Stimulated activated naive CD4-positive, alpha-beta T cell (primary cell): ENCODE results near the gene CACNA1G.
A peak's percentile ranks its signal among the peaks of the same experiment; 100 is the strongest.

Experiments
- DNase-seq, 6 experiments: peaks; one replicate each; lab custom pipeline; 2025; lab: John Stamatoyannopoulos, UW

The CACNA1G gene

DNA sequence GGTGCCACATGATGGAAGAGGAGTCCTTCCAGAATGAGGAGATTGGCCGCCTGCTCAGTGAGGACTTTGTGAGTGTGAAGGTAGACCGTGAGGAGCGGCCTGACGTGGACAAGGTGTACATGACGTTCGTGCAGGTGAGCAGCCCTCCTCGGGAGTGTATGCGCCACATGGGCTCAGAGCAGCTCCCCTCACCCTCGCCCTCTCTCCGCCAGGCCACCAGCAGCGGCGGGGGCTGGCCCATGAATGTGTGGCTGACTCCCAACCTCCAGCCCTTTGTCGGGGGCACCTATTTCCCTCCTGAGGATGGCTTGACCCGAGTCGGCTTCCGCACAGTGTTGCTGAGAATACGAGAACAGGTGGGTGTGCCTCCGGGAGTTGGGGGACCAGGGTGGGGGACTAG is 11.7 kb upstream of the CACNA1G start:
- no peak for DNase-seq

DNA sequence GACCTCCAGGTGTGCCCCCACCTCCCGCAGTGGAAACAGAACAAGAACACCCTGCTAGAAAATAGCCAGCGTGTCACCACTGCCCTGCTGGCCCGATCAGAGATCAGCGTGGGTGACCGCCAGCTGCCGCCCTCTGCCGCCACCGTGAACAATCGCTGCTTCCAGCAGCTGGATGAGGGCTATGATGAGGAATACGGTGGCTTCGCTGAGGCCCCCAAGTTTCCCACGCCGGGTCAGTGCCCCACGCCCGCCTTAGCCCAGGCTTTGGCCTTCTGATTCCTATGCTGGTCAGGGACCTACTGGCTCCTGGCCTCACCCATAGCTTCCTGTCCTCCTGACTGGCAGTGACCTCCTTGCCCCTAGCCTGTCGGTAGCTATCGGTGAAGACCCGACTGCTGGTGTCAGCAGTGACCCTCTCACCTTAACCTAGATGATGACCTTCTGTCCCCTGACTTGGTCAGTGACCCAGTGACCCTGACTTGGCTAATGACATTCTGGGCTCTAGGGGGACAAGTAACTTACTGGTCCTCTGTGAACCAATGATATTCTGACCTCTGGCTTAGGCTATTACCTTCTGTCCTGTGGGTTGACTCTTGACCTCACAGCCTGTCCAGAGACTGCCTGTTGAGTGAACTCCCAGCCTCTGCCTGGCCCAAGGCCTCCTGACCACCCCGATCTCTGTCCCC is 11.1 kb upstream of the CACNA1G start:
- DNase-seq = no peak

DNA sequence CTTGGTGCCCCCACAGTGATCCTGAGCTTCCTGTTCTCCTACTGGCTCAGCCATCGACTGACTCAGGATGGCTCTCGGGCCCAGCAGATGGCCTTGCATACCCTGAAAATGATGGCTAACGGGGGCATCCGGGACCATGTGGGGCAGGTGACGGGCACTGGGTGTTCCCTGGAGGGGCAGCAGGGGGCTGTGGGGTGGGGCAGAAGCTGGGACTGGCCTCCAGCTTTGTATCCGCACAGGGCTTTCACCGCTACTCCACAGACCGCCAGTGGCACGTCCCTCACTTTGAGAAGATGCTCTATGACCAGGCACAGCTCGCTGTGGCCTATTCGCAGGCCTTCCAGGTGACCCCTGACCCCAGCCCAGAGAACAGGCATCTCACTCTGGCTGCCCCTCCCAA is 10.5 kb upstream of the CACNA1G start:
- no peak for DNase-seq

DNA sequence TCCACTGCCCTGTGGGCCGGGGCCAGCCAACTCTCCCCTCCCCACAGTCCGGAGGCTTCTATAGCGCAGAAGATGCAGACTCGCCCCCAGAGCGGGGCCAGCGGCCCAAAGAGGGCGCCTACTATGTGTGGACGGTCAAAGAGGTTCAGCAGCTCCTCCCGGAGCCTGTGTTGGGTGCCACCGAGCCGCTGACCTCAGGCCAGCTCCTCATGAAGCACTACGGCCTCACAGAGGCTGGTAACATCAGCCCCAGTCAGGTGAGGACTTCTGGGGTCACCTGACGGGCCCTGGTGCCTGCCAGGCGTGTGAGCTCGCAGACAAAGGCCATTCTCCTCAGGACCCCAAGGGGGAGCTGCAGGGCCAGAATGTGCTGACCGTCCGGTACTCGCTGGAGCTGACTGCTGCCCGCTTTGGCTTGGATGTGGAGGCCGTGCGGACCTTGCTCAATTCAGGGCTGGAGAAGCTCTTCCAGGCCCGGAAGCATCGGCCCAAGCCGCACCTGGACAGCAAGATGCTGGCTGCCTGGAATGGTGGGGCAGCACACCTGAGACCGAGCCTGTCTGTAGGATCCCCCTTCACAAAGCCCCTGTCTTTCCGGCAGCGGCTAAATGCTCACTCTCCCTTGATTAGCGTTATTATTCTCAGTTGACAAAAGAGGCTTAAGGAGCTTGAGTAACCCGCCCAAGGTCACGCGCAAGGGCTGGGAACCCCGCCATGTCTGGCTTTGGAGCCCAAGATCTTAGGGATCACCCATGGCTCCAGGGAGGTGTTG is 9.7 kb upstream of the CACNA1G start:
- no peak for DNase-seq

DNA sequence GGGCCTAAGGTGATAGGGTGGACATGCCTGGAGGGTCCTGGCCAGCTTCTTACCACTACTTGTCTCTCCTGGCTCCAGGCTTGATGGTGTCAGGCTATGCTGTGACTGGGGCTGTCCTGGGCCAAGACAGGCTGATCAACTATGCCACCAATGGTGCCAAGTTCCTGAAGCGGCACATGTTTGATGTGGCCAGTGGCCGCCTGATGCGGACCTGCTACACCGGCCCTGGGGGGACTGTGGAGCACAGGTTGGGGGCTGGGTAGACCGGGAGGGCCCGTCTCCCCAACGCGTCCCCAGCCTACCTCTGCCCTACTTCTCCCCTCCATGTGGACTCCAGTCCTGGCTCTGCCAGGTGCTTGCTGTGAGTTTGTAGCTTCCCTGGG is 9.1 kb upstream of the CACNA1G start:
- no peak for DNase-seq

DNA sequence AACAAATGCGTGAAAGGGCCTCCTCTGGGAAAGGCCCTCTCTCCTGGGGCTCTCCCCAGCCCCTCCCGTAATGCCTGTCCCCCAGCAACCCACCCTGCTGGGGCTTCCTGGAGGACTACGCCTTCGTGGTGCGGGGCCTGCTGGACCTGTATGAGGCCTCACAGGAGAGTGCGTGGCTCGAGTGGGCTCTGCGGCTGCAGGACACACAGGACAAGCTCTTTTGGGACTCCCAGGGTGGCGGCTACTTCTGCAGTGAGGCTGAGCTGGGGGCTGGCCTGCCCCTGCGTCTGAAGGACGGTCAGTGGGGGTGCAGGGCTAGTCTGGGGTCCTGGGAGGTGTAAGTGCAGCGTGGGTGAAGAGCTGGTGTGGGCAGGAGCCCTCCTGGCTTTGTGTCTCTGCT is 8.6 kb upstream of the CACNA1G start:
- DNase-seq = no peak

DNA sequence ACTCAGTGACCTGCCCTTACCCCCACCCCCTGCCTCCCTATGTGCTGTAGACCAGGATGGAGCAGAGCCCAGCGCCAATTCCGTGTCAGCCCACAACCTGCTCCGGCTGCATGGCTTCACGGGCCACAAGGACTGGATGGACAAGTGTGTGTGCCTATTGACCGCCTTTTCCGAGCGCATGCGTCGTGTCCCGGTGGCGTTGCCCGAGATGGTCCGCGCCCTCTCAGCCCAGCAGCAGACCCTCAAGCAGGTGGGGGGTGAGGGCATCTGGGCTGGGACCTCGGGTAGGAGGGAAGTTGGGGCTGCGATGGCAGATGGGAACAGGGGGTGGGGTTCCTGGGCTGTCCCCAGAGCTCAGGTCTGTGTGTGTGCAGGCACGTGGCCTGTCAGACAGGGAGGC is 6.3 kb upstream of the CACNA1G start:
- DNase-seq = no peak

DNA sequence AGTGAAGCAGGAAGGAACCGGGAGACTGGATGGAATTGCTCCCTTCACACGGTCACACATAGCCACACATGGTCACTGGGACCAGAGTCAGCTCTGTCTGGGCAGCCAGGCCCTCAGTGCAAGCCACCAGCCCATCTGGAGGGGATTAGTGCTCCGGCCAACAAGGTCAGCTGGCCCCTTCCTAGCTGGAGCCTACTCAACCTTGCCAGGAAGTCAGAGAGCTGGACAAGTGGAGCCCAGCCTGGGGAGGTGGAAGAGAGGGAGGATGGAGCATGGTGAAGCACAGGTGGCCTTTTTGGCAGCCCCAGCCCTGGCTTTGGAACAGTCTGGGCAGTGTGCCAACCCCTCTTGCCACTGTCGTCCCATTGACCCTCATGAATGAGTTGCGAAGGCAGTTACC is 3.7 kb upstream of the CACNA1G start:
- DNase-seq = no peak

DNA sequence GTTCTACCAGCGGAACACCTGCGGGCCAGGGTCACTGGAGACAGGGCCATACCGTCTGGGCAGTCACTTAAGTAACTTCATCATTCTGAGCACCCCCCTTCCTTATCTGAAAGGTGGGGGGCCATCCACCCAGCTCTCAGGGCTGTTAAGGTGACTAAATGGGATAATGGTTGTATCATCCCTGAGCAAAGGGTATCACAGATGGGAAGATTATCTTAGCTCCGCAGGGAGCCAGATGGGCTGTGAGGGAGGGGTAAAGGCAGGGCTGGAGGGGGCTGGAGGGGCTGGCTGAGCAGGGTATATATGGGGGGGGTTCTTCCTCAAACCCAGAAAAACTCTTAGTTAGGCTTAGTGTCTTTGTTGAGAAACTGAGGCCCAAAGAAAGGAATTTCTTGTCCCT is 2.9 kb upstream of the CACNA1G start:
- DNase-seq = no peak

DNA sequence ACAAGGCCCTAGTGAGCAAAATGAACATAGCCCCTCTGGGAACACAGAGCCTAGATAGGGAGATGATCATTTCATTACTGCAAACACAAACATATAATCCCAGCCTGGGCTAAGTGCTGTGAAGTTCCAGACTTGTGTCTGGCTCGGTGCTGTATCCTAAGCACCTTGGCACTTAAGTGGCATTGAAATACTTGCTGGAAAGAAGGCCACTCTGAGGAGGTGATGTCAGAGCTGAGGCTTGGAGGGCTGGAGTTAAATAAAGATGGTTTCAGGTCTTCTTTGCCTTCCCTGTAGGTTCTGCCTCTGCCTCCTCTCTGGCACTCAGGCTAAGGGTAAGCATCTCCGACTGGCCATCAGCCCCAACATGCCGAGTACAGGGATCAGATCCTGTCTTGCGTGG is 2.4 kb upstream of the CACNA1G start:
- no peak for DNase-seq

DNA sequence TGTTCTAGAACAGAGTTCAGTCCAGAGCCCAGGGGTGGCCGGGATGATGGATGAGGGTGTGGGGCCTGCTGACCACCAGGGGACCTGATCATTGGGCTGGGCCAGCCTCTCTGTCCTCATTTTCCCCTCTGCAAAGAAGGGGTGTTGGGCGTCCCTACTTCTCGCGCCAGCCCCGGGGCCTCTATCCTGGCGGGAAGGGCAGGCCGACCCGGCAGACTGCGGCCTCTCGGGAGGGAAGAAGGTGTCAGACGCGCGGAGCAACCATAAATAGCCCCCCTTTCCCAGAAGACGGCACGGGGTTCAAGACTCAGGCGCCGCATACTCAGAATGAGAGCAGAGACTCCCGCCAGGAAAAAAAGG is 2.0 kb upstream of the CACNA1G start:
- no peak for DNase-seq

DNA sequence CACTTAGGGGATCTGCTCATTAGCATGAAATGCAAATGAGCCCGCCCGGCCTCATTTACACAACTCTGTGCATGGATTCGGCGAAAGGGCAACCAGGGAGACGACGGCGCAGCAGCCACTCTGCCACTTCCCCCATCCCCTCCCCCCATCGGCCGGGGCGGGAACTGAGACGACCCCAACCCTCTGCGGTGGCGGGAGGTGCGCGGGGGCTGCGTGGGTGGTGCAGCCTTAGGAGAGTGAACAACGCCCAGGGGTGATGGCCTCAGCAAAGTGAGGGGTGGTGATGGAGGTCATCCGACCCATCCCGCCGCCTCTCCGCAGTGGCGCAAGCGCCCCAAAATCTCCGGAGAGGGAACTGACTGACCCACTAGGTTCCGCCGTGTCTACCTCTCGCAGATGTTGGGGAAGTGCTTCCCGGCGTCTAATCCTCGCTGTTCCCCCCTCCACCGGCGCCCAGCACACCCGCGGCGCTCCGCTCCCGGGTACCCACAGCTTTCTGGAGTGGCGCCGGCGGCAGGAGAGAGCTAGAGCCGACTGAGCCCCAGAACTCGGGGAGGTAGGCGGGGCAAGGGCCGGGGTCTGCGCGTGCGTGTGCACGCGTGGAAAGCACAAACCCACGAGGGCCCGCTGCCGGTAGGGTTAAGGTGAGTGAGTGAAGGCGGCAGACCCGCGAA is 1.4 kb upstream of the CACNA1G start:
- DNase-seq = peak in 3 of 6 experiments; percentile 19 to 28 (median 28)

DNA sequence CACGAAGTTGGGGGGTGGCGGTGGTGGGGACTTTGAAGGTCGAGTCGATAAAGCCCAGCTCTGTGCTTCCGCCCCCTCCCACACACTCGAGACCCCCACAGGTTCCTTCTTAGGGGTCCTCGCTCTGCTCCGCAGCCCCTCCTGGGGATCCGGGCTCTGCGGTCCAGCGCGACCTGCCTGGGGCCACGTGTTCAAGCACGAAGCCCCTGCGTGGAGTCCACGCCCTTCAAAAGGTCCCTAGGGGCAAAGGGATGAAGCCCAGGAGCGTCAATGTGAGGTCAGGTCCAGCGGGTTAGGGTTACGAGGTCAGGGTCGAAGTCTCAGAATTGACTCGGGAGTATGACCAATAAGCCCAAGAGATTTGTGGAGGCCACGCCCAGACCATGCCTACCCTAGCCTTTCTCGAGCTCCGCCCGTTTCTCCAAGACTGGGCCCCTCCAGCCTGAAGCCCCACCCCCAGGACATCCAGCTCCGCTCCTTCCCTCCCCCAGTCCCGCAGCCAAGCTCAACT is 786 bp upstream of the CACNA1G start:
- DNase-seq = peak in 2 of 6 experiments; percentile 27 to 40

DNA sequence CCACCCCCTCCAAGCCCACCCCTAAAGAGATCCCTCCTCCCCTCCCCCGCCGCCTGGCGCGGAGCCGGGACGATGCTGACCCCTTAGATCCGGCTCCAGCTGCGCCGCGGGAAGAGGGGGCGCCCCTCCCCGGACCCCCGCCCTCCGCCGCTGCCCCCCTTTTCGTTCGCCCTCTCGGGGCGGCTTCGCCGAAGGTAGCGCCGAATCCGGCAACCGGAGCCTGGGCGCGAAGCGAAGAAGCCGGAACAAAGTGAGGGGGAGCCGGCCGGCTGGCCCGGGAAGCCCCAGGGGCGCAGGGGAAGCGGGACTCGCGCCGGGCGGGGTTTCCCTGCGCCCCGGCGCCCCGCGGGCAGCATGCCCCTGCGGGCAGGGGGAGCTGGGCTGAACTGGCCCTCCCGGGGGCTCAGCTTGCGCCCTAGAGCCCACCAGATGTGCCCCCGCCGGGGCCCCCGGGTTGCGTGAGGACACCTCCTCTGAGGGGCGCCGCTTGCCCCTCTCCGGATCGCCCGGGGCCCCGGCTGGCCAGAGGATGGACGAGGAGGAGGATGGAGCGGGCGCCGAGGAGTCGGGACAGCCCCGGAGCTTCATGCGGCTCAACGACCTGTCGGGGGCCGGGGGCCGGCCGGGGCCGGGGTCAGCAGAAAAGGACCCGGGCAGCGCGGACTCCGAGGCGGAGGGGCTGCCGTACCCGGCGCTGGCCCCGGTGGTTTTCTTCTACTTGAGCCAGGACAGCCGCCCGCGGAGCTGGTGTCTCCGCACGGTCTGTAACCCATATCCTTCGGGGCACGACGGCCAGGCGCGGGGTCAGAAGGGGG is 623 bp downstream of the CACNA1G start:
- DNase-seq = peak in 3 of 6 experiments; percentile 12 to 26 (median 21)

DNA sequence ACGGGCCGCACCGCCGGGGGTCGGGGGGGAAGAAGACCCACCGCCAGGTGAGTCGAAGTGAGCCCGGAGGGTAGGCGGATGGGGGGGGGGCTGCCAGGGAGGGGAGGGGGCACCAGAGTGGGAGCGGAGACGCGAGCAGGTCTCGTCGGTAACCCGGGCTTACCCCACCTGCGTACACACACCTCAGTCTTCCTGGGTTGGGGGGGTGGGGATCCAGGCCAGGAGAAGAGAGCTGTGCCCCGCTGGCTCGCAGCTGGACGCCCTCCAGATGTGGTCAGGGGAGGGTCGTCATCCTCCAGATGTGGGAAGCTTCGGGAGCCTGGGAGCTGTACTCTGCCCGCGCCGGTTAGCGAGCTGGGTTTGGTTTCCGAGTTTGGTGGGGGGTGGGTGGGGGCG is 1.2 kb downstream of the CACNA1G start:
- DNase-seq = peak in 3 of 6 experiments; percentile 31 to 36 (median 36)

DNA sequence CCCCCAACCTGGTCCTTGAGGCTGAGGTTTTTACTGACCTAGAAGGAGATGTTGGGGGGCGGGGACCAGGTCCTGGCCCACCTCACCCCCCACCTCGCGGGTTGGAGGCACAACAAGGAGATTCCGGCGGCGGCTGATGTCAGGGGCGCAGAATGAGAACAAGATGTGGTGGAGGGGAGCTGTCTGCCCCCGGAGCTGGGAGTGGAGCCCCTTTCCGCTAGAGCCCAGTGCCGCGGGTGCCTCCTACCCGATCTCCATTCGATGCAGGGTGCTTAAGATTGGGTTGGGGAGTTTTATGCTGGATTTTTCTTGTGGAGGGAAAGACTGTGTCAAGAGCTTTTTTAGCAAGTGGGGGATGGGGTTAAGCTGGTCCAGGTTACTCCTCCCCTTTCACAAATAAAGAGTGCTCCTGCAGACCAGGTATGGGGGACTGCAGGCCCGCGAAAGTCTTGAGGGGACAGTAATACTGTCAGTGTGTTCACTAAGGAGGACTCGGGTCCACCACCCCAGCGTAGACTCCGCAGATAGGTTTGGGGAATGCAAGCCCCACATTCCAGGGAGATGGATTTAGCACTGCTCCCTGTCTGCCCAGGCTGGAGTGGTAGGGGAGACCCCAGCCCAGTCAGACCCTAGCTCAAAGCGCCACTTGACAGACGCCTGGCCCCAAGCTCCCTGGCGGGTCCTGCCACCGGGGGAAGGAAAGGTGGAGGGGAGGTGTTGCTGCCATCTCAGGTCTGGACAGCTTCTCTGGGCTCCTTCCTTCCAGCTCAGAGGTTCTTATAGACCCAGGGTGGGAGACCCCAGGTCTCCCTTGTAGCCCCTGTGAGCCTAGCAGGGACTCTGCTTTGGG is 2.0 kb downstream of the CACNA1G start:
- DNase-seq = peak in 4 of 6 experiments; percentile 12 to 36 (median 36)

DNA sequence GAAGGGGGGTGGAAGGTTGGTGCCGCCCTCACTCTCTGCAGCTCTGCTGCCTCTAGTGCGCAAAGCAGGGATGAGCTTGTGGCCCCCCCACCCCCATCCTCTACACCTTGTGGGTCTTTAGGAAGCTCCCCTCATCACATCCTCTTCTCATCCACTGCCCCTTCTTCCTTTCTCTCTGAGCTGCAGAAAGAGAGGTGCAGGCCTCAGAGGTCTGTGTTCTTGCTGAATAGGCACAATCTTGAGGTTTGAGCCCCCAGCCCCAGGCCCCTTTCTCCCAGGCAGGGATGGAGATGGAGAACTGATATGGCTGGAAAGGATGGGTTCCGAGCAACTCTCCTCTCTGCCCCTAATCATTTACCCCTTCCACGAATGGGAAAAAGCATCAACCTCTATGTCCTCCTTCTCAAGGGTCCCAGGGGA is 2.6 kb downstream of the CACNA1G start:
- DNase-seq = peak in 1 of 6 experiments; percentile 22

DNA sequence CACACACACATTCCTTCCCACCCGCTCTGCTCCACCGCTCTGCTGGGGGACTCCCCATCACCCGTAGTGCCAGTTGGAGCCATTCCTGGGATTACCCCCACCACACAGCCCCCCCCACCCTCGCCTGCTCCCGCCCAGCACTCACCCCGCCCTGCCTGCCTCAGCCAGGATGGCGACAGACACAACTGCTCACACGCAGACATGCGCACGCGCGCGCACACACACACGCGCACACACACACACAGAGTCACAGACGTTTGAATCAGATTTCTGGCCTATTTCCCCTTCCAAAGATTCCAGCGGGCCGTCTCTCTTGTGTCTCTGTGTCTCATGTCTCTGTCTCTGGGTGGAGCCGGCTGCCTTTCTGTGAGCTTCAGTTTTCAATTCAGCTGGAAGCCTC is 4.4 kb downstream of the CACNA1G start:
- peak in 1 of 6 experiments; percentile 9 for DNase-seq

DNA sequence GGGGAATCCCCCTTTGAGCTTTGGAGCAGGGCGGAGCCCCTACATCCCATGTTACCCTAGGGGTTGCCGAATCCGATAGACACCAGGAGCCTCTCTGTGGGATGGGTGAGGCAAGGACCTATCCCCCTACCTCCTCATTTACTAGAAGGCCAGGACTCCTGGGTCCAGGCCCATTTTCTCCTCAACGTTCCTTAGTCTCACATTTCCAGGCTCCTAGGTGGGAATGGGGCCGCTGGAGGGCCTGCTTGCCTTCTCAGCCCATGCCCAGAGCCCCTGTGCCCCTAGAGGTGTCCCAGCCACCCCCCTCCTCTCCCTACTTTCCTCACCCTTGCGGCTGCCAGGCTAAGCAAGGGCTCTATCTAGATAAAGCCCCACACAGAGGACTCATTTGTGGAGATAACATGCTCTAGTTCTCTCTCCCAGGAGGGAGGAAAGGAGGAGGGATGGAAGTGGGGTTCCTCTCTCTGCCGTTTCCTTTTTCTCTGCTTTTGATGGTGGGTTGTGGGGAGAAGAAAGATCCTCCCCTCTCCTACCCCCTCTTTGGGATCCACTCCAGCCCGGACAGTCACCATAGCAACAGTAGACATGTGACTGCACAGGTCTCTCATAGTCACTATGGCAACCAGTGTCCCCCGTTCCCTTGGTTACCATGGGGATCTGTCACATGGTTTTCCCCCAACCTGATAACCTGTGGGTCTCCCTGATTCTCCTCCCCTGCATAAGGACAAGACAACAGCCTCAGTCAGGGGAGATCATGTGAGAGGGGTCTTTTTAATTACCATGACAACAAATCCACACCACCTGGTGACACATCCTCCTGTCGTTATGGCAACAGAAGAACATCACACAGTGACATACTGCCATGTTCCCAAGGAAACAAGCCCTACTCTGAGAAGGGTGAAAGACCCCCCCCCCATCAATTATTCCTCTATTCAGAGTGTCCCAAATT is 5.2 kb downstream of the CACNA1G start:
- DNase-seq = no peak

DNA sequence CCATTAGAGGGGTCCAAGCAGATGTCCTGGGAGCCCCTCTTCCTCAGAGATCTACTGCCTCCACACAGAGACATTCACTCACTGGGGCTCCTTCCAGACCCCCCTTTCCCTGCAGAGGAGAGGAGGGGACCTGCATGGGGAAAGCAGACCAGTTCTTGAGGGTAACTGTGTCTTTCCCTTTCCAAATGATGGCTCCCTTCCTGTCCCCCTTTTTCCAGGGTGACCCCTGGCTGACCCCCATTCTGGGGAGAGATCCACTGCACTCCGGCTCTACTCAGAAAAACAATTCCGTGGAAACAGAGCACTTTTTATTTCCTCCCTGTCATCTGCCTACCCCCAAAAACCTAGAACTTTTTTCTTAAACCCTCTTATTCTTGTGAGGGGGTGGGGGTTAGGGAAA is 6.4 kb downstream of the CACNA1G start:
- DNase-seq = no peak
